Right atrium auricular region (tissue), 2 donors: ENCODE data around the gene ARHGAP23. TPM values are rescaled to one million over a fixed set of nuclear protein-coding genes. Genes with fewer than 3 reads are reported as not detected.

ENCODE experiments used
- DNase-seq: peaks from one replicate; pipeline ENCODE4 v3.0.0-alpha.2; 2019; ENCODE audit warnings: low spot score
- H3K27ac ChIP-seq, 2 donors: fragments of 200-600 bp; sonication (generic); 1 replicate in 1 of 2; 2 replicates in 1 of 2; pipeline ENCODE4 v1.5.1; 2016 to 2019
- H3K27me3 ChIP-seq, 2 donors: fragments of 200-600 bp; sonication (generic); one replicate each; pipeline versions ENCODE4 v1.5.1 to v1.6.0; 2017 to 2019
- H3K36me3 ChIP-seq: fragments of 200-600 bp; sonication (generic); one replicate; pipeline ENCODE4 v1.5.1; 2016
- H3K4me1 ChIP-seq, 2 donors: fragments of 200-600 bp; sonication (generic); one replicate each; pipeline versions ENCODE4 v1.5.1 to v1.6.0; 2017 to 2019
- H3K4me3 ChIP-seq, 2 donors: fragments of 200-600 bp; sonication (generic); 1 replicate in 1 of 2; 2 replicates in 1 of 2; pipeline ENCODE4 v1.5.1; 2017 to 2019; ENCODE audit warnings: mild to moderate bottlenecking in 1 of 2, moderate library complexity in 1 of 2
- H3K9me3 ChIP-seq, 2 donors: fragments of 200-600 bp; sonication (generic); one replicate each; pipeline ENCODE4 v1.5.1; 2019
- CTCF ChIP-seq, 2 donors: fragments of 200-600 bp; sonication (generic); IDR thresholded peaks; one replicate each; pipeline ENCODE4 v1.5.1; 2019; ENCODE audit warnings: antibody characterized with exemption in 2 of 2
- total RNA-seq, 2 donors: library from RNA; depleted of rRNA; stranded (reverse); fragments of >200 nt; gene quantifications; one replicate each; pipeline ENCODE4 v1.1.0, GENCODE V29; 2016

ARHGAP23 gene
- total RNA-seq, 2 donors from 2014 or later: 59.9 to 95.6 TPM

GRCh38 chr17:38419508-38419981 lies 8.7 kb upstream of the ARHGAP23 start:
- Histone ChIP-seq H3K4me1 (peaks cover 0 to 71% of the 10 kb centered on the region in 2 donors), H3K4me3 (peak overlapping the region; percentile 50 to 56), H3K9me3 (no peaks in the 10 kb centered on the region), H3K27ac (peak overlapping the region; percentile 74 to 87), H3K27me3 (no peaks in the 10 kb centered on the region), H3K36me3 (no peaks in the 10 kb centered on the region)
- no peak for TF ChIP-seq CTCF (IDR thresholded peaks at IDR 0.05)
- no peak for DNase-seq

GRCh38 chr17:38420518-38420917 lies 7.7 kb upstream of the ARHGAP23 start:
- H3K4me1 ChIP-seq: peaks cover 0 to 71% of the 10 kb centered on the region in 2 donors
- DNase-seq: no peak
- no peaks in the 10 kb centered on the region for H3K9me3 ChIP-seq
- H3K27ac ChIP-seq: peak overlapping the region; percentile 74 to 87
- TF ChIP-seq CTCF (IDR thresholded peaks at IDR 0.05): no peak
- H3K4me3 ChIP-seq: no peak overlapping the region
- no peaks in the 10 kb centered on the region for H3K36me3 ChIP-seq
- H3K27me3 ChIP-seq: no peaks in the 10 kb centered on the region

GRCh38 chr17:38421171-38421841 lies 7.0 kb upstream of the ARHGAP23 start:
- no peaks in the 10 kb centered on the region for H3K27me3 ChIP-seq
- no peak overlapping the region for H3K4me3 ChIP-seq
- no peaks in the 10 kb centered on the region for H3K36me3 ChIP-seq
- TF ChIP-seq CTCF (IDR thresholded peaks at IDR 0.05): no peak
- DNase-seq: no peak
- peak overlapping the region; percentile 74 to 87 for H3K27ac ChIP-seq
- peaks cover 0 to 75% of the 10 kb centered on the region in 2 donors for H3K4me1 ChIP-seq
- H3K9me3 ChIP-seq: no peaks in the 10 kb centered on the region

GRCh38 chr17:38421871-38422827 lies 6.1 kb upstream of the ARHGAP23 start:
- Histone ChIP-seq H3K27ac (peak overlapping the region; percentile 74 to 87), H3K4me3 (no peak overlapping the region), H3K27me3 (no peaks in the 10 kb centered on the region), H3K36me3 (no peaks in the 10 kb centered on the region), H3K4me1 (peaks cover 0 to 80% of the 10 kb centered on the region in 2 donors), H3K9me3 (no peaks in the 10 kb centered on the region)
- no peak for TF ChIP-seq CTCF (IDR thresholded peaks at IDR 0.05)
- DNase-seq: no peak

GRCh38 chr17:38424297-38424972 lies 3.8 kb upstream of the ARHGAP23 start:
- TF ChIP-seq CTCF (IDR thresholded peaks at IDR 0.05): no peak
- Histone ChIP-seq H3K27ac (peak overlapping the region; percentile 97 to 98), H3K4me1 (peaks cover 0 to 83% of the 10 kb centered on the region in 2 donors), H3K36me3 (no peaks in the 10 kb centered on the region), H3K9me3 (no peaks in the 10 kb centered on the region), H3K4me3 (no peak overlapping the region), H3K27me3 (no peaks in the 10 kb centered on the region)
- DNase-seq: no peak
